Measurements from ENCODE around the gene CRTC1.

DNA sequence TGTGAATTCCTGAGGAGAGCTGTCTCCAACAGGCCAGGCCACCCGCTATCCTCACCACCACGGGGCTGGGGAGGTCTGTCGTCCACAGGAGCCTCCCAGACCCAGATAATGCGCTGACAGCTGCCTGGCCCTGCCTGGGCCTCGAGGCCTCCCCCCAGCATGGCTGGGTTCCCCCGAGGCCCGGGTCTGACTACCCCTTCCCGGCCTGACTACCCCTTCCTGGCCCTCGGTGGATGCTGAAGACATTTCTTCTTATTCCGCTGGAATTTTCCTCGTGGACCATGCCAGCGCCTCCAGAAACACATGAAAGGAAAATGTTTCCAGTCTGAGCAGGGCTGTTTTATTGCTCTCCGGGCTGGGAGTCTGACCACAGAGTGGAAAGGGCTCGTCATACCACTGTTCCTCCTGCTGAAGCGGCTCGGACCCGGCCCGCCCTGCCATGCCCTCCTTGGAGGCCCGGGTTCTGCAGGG, 124.4 kb downstream of the CRTC1 start:
- TF ChIP-seq EZH2 (optimal IDR thresholded peaks at IDR 0.05; ENCODE audit: low read depth, low read length), result no peak
- TF ChIP-seq, protein P1, sequence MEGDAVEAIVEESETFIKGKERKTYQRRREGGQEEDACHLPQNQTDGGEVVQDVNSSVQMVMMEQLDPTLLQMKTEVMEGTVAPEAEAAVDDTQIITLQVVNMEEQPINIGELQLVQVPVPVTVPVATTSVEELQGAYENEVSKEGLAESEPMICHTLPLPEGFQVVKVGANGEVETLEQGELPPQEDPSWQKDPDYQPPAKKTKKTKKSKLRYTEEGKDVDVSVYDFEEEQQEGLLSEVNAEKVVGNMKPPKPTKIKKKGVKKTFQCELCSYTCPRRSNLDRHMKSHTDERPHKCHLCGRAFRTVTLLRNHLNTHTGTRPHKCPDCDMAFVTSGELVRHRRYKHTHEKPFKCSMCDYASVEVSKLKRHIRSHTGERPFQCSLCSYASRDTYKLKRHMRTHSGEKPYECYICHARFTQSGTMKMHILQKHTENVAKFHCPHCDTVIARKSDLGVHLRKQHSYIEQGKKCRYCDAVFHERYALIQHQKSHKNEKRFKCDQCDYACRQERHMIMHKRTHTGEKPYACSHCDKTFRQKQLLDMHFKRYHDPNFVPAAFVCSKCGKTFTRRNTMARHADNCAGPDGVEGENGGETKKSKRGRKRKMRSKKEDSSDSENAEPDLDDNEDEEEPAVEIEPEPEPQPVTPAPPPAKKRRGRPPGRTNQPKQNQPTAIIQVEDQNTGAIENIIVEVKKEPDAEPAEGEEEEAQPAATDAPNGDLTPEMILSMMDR (IDR thresholded peaks at IDR 0.05; ENCODE audit: low read length), result no peak

Measured in MM.1S (cell line).